Trophoblast cell (in vitro differentiated cells and primary cell): ENCODE data around the gene RNF167.

Experiments used
- DNase-seq, 2 donors: peaks; one replicate each; pipeline ENCODE4 v3.0.0-alpha.2; 2016
- H2AFZ ChIP-seq: 2 replicates; pipeline ENCODE4 v1.6.1; 2013; ENCODE audit warnings: low read length, moderate library complexity, mild to moderate bottlenecking; ENCODE audit not compliant: insufficient read depth, poor library complexity
- H2AK5ac ChIP-seq: 2 replicates; pipeline ENCODE4 v1.6.1; 2013; ENCODE audit warnings: mild to moderate bottlenecking, low read length
- H2BK120ac ChIP-seq: 2 replicates; pipeline ENCODE4 v1.6.1; 2013; ENCODE audit warnings: low read length, mild to moderate bottlenecking, moderate library complexity; ENCODE audit not compliant: insufficient read depth, poor library complexity
- H2BK12ac ChIP-seq: 2 replicates; pipeline ENCODE4 v1.6.1; 2013; ENCODE audit warnings: mild to moderate bottlenecking, low read length, moderate library complexity
- H2BK5ac ChIP-seq: 2 replicates; pipeline ENCODE4 v1.6.1; 2013; ENCODE audit warnings: low read length, low read depth, moderate library complexity, mild to moderate bottlenecking; ENCODE audit not compliant: poor library complexity
- H3K14ac ChIP-seq: 2 replicates; pipeline ENCODE4 v1.6.1; 2013; ENCODE audit warnings: mild to moderate bottlenecking, low read length
- H3K18ac ChIP-seq: 2 replicates; pipeline ENCODE4 v1.6.1; 2013; ENCODE audit warnings: mild to moderate bottlenecking, low read length
- H3K23ac ChIP-seq: 2 replicates; pipeline ENCODE4 v1.6.1; 2013; ENCODE audit warnings: low read length
- H3K27ac ChIP-seq: 2 replicates; pipeline ENCODE4 v1.5.1; 2013; ENCODE audit warnings: low read depth, mild to moderate bottlenecking, inconsistent platforms, low read length, moderate library complexity
- H3K27me3 ChIP-seq: 2 replicates; pipeline ENCODE4 v1.6.1; 2013; ENCODE audit warnings: inconsistent platforms, mild to moderate bottlenecking, low read length, moderate library complexity; ENCODE audit not compliant: insufficient read depth
- H3K36me3 ChIP-seq, 2 experiments: 1 replicate in 1 of 2; 2 replicates in 1 of 2; pipeline ENCODE4 v1.6.1; 2013; ENCODE audit warnings: low read length in 2 of 2, mild to moderate bottlenecking in 2 of 2, moderate library complexity in 1 of 2; ENCODE audit not compliant: insufficient read depth in 2 of 2, control insufficient read depth in 1 of 2
- H3K4ac ChIP-seq: 2 replicates; pipeline ENCODE4 v1.6.1; 2013; ENCODE audit warnings: low read depth, mild to moderate bottlenecking, low read length, moderate library complexity
- H3K4me1 ChIP-seq, 2 experiments: 1 replicate in 1 of 2; 2 replicates in 1 of 2; pipeline ENCODE4 v1.6.1; 2013; ENCODE audit warnings: low read length in 2 of 2, mild to moderate bottlenecking in 2 of 2, moderate library complexity in 1 of 2; ENCODE audit not compliant: insufficient read depth in 2 of 2, control insufficient read depth in 1 of 2
- H3K4me2 ChIP-seq: 2 replicates; pipeline ENCODE4 v1.6.1; 2013; ENCODE audit warnings: inconsistent platforms, mild to moderate bottlenecking, low read length, moderate library complexity
- H3K4me3 ChIP-seq: 2 replicates; pipeline ENCODE4 v1.5.1; 2013; ENCODE audit warnings: mild to moderate bottlenecking, low read depth, low read length, inconsistent platforms
- H3K79me1 ChIP-seq: one replicate; pipeline ENCODE4 v1.6.1; 2013; ENCODE audit warnings: low read length
- H3K79me2 ChIP-seq: 2 replicates; pipeline ENCODE4 v1.6.1; 2013; ENCODE audit warnings: low read length, mild to moderate bottlenecking; ENCODE audit not compliant: control insufficient read depth, insufficient read depth, poor library complexity
- H3K9ac ChIP-seq: 2 replicates; pipeline ENCODE4 v1.6.1; 2013; ENCODE audit warnings: mild to moderate bottlenecking, low read length
- H3K9me3 ChIP-seq: 2 replicates; pipeline ENCODE4 v1.6.1; 2013; ENCODE audit warnings: low read depth, mild to moderate bottlenecking, control low read depth, inconsistent platforms, low read length; ENCODE audit not compliant: insufficient read depth
- H4K12ac ChIP-seq: 2 replicates; pipeline ENCODE4 v1.6.1; 2013; ENCODE audit warnings: low read depth, mild to moderate bottlenecking, low read length, moderate library complexity
- H4K8ac ChIP-seq: 2 replicates; pipeline ENCODE4 v1.6.1; 2013; ENCODE audit warnings: low read depth, mild to moderate bottlenecking, low read length, moderate library complexity
- H4K91ac ChIP-seq: one replicate; pipeline ENCODE4 v1.6.1; 2013; ENCODE audit warnings: low read depth, mild to moderate bottlenecking, low read length, moderate library complexity
- WGBS: extraction: QIAGEN DNeasy Blood & Tissue Kit; methylation state at CpG from one replicate; pipeline ENCODE4 v1.1.7; 2013; ENCODE audit warnings: missing lambda C conversion rate; ENCODE audit not compliant: insufficient read length, insufficient coverage; ENCODE audit errors: extremely low coverage; 5-methylcytosine and 5-hydroxymethylcytosine counted together

The RNF167 gene

GRCh38 chr17:4897198-4897687, 42.8 kb upstream of the RNF167 start:
- WGBS, result no CpG with 5 or more reads among the region's 10 CpGs
- Histone ChIP-seq H3K4me3 (no peak overlapping the region), H2BK5ac (no peak overlapping the region)

DNA sequence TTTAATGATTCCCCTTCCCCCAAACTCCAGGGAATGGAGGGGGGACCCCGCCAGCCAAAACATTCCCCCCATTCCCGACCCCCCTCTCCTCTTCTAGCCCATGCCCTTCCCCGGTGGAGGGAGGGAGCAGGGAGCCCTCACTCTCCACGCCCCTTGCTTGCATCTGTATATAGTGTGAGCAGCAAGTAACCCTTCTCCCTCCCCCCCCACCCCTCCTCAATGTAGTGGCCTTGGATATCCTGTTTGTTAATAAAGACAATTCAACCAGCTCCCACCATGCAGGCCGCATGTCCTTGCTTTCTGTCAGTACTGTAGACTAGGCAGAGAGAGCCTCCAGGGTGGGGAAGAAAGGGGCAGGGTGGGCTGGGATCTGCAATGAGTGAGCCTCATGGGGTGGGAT, 42.3 kb upstream of the RNF167 start:
- Histone ChIP-seq H2BK5ac (no peak overlapping the region), H3K27me3 (no peaks in the 10 kb centered on the region), H3K4ac (no peak overlapping the region), H3K23ac (no peak overlapping the region), H3K9ac (no peak overlapping the region), H3K4me1 (no peaks in the 10 kb centered on the region), H2BK12ac (no peak overlapping the region), H3K79me2 (no peaks in the 10 kb centered on the region), H2AK5ac (no peak overlapping the region), H3K4me3 (no peak overlapping the region), H3K4me2 (no peak overlapping the region), H4K91ac (no peak overlapping the region), H4K12ac (no peak overlapping the region), H3K36me3 (peaks cover 73 to 87% of the 10 kb centered on the region in 2 experiments), H3K18ac (no peak overlapping the region), H3K27ac (no peak overlapping the region), H3K14ac (no peak overlapping the region), H2BK120ac (no peak overlapping the region), H3K9me3 (no peaks in the 10 kb centered on the region), H4K8ac (no peak overlapping the region), H3K79me1 (no peaks in the 10 kb centered on the region), H2AFZ (no peak overlapping the region)
- WGBS, result no CpG with 5 or more reads among the region's 5 CpGs
- no peak for DNase-seq

More at GRCh38 chr17:4897198-4897687, 42.8 kb upstream of the RNF167 start:
- Histone ChIP-seq H3K27ac (no peak overlapping the region), H2AK5ac (no peak overlapping the region), H3K79me2 (no peaks in the 10 kb centered on the region), H3K18ac (no peak overlapping the region), H3K36me3 (peaks cover 79 to 93% of the 10 kb centered on the region in 2 experiments), H2BK120ac (no peak overlapping the region), H3K4ac (no peak overlapping the region), H2BK12ac (no peak overlapping the region), H4K12ac (no peak overlapping the region), H2AFZ (no peak overlapping the region), H3K79me1 (no peaks in the 10 kb centered on the region), H4K91ac (no peak overlapping the region), H3K14ac (no peak overlapping the region), H3K9me3 (peaks cover 1% of the 10 kb centered on the region), H3K4me1 (no peaks in the 10 kb centered on the region), H3K9ac (no peak overlapping the region), H3K4me2 (no peak overlapping the region), H3K27me3 (no peaks in the 10 kb centered on the region), H4K8ac (no peak overlapping the region), H3K23ac (no peak overlapping the region)
- no peak for DNase-seq

GRCh38 chr17:4898351-4898750, 41.7 kb upstream of the RNF167 start:
- no peak overlapping the region for H2BK5ac ChIP-seq
- H4K12ac ChIP-seq, result no peak overlapping the region
- H3K36me3 ChIP-seq, result peaks cover 68 to 81% of the 10 kb centered on the region in 2 experiments
- no peak overlapping the region for H3K23ac ChIP-seq
- H3K18ac ChIP-seq, result no peak overlapping the region
- no peak overlapping the region for H3K4ac ChIP-seq
- H3K4me1 ChIP-seq, result no peaks in the 10 kb centered on the region
- H3K27me3 ChIP-seq, result no peaks in the 10 kb centered on the region
- no peak overlapping the region for H3K14ac ChIP-seq
- no peak overlapping the region for H4K91ac ChIP-seq
- H3K4me2 ChIP-seq, result no peak overlapping the region
- DNase-seq, result no peak
- WGBS, result no CpG with 5 or more reads among the region's 8 CpGs
- no peak overlapping the region for H4K8ac ChIP-seq
- no peaks in the 10 kb centered on the region for H3K79me1 ChIP-seq
- no peak overlapping the region for H2AFZ ChIP-seq
- no peak overlapping the region for H2BK120ac ChIP-seq
- H3K27ac ChIP-seq, result no peak overlapping the region
- H3K4me3 ChIP-seq, result no peak overlapping the region
- no peak overlapping the region for H2BK12ac ChIP-seq
- no peak overlapping the region for H3K9ac ChIP-seq
- no peaks in the 10 kb centered on the region for H3K79me2 ChIP-seq
- H3K9me3 ChIP-seq, result no peaks in the 10 kb centered on the region
- no peak overlapping the region for H2AK5ac ChIP-seq

GRCh38 chr17:4898927-4899326, 41.1 kb upstream of the RNF167 start:
- no peak overlapping the region for H2BK120ac ChIP-seq
- WGBS, result no CpG with 5 or more reads among the region's 34 CpGs
- H4K12ac ChIP-seq, result no peak overlapping the region
- H2AK5ac ChIP-seq, result no peak overlapping the region
- H3K4ac ChIP-seq, result no peak overlapping the region
- H3K4me3 ChIP-seq, result no peak overlapping the region
- no peak overlapping the region for H3K18ac ChIP-seq
- H2BK12ac ChIP-seq, result no peak overlapping the region
- no peak overlapping the region for H2BK5ac ChIP-seq
- H3K36me3 ChIP-seq, result peaks cover 62 to 76% of the 10 kb centered on the region in 2 experiments
- H3K79me1 ChIP-seq, result no peaks in the 10 kb centered on the region
- no peak overlapping the region for H3K27ac ChIP-seq
- H2AFZ ChIP-seq, result no peak overlapping the region
- DNase-seq, result no peak
- no peak overlapping the region for H3K23ac ChIP-seq
- no peak overlapping the region for H4K91ac ChIP-seq
- no peak overlapping the region for H3K14ac ChIP-seq
- no peaks in the 10 kb centered on the region for H3K79me2 ChIP-seq
- no peak overlapping the region for H4K8ac ChIP-seq
- no peaks in the 10 kb centered on the region for H3K27me3 ChIP-seq
- no peaks in the 10 kb centered on the region for H3K4me1 ChIP-seq
- H3K9me3 ChIP-seq, result no peaks in the 10 kb centered on the region
- H3K9ac ChIP-seq, result no peak overlapping the region
- H3K4me2 ChIP-seq, result no peak overlapping the region
